Measurements from ENCODE around the gene OR6V1.
"Not testable (repeated sequence)": the region's sequence is repeated elsewhere in the genome, so short reads cannot be mapped to it uniquely, and the experiment has no call there.

Gene OR6V1

DNA sequence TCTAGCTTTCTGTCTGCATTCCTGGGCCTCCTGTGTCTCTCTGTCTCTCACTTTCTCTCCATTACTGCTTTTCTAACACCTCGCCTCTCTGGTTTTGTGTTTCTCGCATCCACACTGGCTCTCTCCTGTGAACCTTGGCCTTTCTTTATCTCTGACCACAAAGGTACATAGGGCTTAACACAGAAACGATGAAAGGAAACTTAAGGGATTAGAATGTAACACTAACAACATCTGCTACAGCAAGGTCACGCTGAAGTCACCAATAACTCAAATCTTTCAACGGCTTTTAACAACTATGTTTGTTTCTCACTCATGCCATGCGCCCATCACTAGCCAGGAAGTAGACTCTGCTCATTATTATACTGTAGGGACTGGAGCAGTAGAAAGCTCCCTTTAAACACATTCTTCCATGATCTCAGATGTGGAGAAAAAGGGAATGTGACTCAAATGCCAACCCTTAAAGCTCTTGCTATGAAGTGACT is 9.3 kb upstream of the OR6V1 start:
- no peak for DNase-seq (ENCODE audit: low spot score)

DNA sequence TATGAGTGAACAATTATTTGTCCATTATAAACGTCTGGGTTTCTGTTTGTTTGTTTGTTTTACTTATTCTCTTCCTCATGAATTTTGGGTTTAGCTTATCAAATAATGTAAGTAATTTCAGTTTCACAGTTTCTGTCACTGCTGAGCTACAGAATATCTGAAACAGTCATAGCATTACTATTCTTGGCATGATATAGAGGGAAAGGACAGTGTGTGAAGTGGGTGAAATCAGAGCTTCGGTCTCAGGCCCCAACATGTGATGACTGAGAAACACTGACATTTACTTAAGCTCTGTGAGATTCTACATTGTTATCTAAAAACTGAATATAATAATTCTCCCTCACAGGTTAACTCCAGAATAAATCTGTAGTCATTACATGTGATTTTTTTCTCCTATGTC is 8.8 kb upstream of the OR6V1 start:
- DNase-seq (ENCODE audit: low spot score), result no peak

DNA sequence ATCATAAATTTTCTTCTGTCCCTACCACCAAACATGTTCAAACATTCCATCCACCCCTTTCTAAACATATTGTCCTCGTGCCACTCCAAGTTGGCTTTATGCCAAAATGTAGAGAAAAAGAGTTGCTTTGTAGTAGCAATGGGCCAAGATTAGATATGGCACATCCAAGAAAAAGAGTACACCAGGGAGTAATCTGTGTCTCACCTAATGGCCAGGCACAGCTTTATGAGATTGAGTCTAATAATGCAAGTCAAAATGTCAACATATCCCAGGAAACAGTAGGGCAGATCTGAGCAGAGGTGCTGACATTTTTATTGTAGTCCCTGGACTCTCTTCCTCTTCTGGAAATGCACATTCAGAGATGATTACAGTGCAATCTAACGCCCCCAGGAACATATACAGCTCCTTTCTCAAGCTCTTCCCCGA is 5.7 kb upstream of the OR6V1 start:
- no peak for DNase-seq (ENCODE audit: low spot score)

DNA sequence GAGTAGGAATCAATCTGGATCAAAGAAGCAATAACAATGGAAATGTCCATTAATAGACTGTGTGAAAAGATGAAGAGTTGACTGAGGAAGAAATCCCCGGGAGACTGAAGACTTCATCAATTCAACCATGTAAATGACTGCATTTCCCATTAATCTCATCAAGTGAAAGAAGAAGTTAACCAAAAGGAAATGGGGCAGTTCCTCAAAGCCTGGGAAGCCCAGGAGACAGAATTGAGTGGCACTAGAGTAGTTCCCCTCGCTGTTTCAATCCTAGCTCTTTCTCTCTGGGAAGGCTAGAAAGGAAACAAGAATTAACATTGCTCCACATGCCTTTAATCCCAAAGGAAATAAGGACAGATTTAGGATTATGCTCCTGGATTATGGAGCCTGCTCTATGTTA is 4.8 kb upstream of the OR6V1 start:
- DNase-seq (ENCODE audit: low spot score), result no peak

DNA sequence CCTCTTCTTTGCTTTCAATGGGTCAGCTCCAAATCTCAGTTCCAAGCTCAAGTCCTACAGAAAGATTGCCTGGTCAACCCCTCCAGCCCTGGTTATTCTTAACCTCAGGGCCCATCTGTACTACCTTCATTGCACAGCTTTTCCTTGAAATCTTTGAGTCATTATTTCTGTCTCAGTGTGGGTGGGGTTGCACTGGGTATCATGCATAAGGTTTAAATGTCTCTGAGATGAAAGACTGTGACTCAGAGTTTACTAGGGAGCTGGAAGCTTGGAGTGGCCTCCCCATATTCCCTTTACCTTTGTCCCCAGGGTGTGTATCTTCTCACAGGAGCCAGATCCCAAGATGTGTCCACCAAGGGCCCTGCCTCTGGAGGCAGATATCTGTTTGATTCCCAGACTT is 3.3 kb upstream of the OR6V1 start:
- DNase-seq (ENCODE audit: low spot score), result no peak

DNA sequence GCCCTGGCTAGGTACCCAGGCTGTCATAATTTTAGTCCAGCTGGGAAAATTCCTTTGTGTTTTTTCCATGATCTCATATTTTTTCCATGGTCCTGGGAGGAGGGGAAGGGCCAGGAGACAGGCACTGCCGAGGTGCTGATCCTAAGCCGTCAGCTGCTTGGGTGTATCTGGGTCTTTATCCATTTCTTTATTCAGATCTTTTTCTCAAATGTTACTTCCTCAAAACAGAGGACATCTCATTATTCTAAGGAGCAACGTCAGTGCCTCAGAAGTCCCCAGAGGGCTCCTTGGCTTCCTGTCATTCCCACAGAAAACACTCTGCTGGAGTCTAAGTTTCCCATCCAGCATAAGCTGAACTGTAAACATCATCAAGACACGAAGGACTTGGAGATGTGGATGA is 2.8 kb upstream of the OR6V1 start:
- DNase-seq (ENCODE audit: low spot score), result no peak

DNA sequence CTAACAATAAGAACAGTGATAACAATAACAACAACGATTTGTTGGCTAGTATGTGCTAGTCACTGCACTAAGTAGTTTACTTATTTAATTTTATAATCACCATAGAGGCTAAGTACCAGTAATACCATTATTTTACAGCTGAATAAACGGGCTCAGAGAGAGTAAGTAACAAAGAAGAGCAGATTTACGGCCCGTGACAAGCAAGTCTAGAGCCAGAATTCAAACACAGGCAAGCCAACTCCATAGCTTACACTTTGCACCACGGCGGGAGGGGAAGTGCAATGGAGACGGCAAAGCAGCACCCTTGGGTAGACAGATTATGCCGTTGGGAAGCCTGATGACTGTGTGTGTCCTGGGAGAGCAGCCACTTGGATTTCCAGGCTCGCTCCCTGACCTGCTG is 1.2 kb upstream of the OR6V1 start:
- no peak for DNase-seq (ENCODE audit: low spot score)

DNA sequence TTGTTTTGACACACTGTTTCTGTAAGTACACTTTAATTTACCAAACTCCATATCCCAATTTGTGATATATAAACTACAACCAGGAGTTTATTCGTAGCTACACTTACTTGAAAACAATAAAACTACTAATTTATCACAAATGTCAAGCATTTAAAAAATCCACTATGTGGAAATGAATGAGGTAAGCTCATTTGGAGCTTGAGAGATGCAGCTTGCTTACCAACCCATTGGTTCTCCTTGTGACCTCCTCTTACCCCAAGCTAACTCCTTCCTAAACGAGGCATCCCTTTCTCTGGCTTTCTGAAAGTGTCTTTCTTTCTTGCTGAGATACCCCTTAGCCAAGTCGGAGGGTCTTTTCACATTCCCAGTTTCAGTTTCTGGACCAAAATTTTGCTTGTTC is 2.5 kb downstream of the OR6V1 start:
- no peak for DNase-seq (ENCODE audit: low spot score)

DNA sequence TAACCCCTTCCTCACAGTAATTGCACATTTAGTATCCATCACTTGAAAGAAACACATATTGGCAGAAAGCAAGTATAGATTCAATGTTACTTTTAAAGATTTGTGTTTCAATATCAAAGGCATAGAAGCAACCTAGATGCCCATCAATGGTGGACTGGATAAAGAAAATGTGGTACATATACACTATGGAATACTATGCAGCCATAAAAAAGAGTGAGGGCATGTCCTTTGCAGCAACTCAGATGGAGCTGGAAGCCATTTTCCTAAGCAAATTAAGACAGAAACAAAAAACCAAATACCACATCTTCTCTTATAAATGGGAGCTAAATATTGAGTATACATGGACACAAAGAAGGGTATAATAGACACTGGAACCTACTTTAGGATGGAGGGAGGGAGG is 3.6 kb downstream of the OR6V1 start:
- no peak for DNase-seq (ENCODE audit: low spot score)

DNA sequence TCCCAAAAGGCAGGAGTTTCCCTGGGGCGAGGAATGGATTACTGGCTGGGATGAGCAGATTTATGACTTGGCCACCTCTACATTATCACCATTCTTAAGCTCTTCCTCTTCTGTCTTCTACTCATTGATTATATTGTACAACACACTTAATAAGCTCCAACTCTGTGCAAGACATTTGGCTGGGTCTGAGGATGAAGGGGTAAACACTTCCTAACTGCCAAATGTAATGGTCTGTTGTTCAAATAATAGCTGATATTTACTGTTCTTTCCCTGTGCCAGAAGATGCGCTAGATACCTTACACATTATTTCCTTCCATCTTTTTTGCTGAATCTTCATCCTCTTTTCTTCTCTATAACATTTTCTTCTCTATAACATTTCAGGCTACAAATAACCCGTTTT is 11.6 kb downstream of the OR6V1 start:
- no peak for DNase-seq (ENCODE audit: low spot score)

DNA sequence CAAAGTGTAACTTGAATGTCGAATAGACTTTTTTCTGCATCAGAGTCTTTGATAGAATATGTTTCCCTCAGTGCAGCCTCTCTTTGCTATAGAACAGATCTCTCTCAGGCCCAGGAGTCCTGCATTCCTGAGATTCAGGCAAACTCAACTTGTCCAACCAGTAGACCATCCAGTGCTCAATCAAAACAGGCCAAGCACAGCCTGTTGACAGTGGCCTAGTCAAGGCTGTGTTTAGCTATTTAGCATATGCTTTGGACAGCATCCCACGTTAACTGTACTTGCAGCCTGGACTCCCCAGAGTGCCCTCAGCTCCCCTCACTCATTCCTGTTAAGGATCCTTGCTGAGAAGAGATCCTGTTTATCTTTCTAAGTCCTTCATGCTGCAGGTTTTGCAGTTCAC is 16.3 kb downstream of the OR6V1 start:
- DNase-seq (ENCODE audit: low spot score), result no peak

DNA sequence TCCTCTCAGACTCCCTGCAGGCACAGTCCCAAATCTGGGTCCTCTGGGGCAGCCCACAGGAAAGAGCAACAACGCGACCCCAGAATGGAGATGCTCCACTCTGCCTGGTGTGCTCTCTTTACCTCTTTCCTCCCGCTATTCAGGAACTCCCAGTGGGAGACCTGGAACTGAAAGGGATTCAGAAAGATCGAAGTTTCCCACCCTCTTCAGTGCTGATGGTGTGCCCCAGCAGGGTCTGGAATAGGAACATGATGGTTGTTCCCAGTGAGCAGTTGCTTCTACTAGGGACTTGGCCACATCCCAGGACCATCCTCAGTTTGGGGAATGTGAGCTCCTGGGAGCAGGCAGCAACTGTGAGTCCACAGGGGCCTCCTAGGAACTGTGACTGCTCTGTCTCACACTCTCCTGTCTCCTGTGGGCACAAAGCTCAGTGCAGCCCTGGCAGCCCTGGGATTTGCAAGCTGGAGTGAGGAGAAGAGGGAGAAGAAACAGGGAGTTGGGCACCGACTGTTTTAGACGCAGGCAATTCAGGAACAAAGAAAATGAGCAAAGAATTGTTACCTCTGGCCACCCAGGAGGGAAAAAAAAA is 17.9 kb downstream of the OR6V1 start:
- DNase-seq (ENCODE audit: low spot score), result no peak

DNA sequence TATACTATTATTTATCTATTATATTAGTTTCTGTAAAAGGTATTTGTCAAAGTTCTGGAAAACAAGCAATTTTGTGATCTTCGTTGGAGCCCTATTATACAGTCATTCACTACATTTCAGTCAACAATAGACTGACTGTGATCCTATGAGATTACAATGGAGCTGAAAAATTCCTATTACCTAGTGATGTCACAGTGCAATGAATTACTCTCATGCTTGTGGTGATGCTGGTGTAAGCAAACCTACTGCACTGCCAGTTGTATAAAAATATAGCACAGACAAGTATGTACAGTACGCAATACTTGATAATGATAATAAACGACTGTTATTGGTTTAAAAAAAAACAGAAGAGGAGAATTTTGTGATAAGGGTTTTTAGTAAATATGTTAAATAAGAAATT is 21.4 kb downstream of the OR6V1 start:
- DNase-seq (ENCODE audit: low spot score), result no peak

DNA sequence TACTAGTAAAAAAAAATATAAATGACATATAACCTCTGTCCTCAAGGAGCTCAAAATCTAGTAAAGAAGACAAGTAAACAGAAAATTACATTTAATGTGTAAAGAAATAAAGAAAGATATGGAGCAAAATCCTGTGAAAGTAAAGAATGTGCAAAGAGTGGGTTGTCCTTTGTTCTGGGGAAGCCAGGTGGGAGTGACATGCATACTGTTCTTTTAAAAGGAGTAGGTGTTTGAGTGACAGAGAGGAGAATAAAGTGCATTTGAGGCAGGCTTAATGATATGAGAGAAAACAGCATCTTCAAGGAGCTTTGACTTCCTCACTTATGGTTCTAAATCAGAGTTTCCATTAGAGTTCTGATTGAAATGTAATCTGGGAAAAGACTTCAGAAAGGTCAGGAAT is 22.0 kb downstream of the OR6V1 start:
- DNase-seq (ENCODE audit: low spot score), result no peak

DNA sequence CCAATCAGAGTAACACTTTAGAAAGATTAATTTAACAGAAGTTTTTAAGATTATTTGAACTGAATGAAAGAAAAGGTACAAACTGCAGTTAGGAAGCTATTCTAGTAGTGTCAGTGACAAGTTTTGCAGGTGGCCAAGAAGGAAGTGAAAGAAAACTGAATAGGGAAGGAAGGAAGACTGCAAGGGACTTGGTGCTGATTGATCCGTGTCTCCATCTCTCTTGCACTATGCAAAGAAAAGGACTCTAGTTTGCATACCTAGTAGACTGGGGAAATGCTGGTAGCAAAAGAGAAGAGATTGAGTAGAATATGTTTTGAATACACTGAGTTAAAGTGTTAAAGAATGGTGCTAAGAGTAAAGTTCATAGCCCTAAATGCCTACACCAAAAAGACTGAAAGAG is 33.0 kb downstream of the OR6V1 start:
- DNase-seq (ENCODE audit: low spot score), result no peak

DNA sequence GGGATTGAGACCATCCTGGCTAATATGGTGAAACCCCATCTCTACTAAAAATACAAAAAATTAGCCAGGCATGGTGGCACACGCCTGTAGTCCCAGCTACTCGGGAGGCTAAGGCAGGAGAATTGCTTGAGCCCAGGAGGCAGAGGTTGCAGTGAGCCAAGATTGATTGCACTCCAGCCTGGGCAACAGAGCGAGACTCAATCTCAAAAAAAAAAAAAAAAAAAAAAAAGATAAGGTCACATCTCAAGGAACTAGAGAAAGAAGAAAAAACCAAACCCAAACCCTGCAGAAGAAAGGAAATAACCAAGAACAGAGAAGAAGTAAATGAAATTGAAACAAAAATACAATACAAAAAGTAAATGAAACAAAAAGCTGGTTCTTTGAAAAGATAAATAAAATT is 33.5 kb downstream of the OR6V1 start:
- DNase-seq (ENCODE audit: low spot score), result not testable (repeated sequence)

DNA sequence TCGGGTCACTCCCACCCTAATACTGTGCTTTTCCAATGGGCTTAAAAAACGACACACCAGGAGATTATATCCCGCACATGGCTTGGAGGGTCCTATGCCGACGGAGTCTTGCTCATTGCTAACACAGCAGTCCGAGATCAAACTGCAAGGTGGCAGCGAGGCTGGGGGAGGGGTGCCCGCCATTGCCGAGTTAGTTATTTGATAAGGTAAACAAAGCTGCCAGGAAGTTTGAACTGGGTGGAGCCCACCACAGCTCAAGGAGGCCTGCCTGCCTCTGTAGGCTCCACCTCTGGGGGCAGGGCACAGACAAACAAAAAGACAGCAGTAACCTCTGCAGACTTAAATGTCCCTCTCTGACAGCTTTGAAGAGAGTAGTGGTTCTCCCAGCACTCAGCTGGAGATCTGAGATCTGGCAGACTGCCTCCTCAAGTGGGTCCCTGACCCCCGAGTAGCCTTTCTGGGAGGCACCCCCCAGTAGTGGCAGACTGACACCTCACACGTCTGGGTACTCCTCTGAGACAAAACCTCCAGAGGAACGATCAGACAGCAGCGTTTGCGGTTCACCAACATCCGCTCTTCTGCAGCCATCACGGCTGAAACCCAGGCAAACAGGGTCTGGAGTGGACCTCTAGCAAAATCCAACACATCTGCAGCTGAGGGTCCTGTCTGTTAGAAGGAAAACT is 36.5 kb downstream of the OR6V1 start:
- not testable (repeated sequence) for DNase-seq (ENCODE audit: low spot score)

DNA sequence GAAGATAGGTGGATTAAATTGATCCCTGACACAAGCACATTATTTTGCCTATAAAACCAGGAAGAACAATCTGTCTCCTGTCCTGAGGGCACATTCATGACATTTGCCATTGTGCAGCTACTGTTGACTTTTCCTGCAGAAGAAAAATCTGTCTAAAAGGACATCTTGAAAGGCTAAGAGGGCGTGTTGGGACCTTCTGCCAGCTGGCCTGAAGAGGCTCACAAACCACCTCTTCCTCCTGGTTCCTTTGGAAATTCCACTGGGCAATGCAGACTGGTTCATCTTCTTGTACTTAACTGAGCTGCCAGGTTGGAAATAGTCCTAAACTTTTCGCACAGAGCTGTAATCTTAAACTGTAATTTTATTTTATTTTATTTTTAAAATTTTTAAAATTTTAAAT is 44.0 kb downstream of the OR6V1 start:
- no peak for DNase-seq (ENCODE audit: low spot score)

DNA sequence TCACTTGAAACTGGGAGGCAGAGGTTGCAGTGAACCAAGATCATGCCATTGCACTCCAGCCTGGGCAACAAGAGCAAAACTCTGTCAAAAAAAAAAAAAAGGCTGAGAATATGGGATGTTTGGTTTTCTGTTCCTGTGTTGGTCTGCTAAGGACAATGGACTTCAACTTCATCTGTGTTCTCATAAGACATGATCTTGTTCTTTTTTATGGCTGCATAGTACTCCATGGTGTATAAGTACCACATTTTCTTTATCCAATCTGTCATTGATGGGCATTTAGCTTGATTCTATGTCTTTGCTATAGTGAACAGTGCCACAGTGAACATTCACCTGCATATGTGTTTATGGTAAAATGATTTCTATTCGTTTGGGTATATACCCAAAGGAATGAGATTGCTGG is 47.4 kb downstream of the OR6V1 start:
- not testable (repeated sequence) for DNase-seq (ENCODE audit: low spot score)

Measured in COLO829 (cell line).